ENCODE measurements around the gene COMMD2. TPM values are rescaled to one million over a fixed set of nuclear protein-coding genes. Genes with fewer than 3 reads are reported as not detected.

COMMD2 gene
- total RNA-seq, 1 experiment from 2014 or later = 52.1 TPM

DNA sequence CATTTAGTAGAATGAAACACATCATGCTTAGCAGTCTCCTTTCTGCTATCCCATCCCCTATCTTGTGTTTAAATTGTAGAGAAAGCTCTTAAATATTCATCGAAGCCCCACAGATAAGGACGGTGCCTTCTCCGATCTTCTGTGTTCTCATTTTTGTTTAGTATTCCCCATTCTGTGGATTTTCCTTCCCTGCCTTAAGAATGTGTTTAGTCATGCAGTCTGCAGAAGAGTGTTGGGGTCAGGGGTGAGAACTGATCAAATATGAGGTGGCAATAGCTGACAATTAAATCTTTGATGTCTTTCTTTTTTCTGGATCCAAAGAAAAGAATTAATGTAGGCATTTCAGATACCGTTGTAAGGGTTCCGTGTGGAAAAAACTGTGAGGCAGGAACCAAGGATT is 49.4 kb upstream of the COMMD2 start (continued):
- TF ChIP-seq, protein P1, sequence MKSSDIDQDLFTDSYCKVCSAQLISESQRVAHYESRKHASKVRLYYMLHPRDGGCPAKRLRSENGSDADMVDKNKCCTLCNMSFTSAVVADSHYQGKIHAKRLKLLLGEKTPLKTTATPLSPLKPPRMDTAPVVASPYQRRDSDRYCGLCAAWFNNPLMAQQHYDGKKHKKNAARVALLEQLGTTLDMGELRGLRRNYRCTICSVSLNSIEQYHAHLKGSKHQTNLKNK (CRISPR knock-in tag; IDR thresholded peaks at IDR 0.05) = no peak
- TF ChIP-seq RORB (CRISPR knock-in tag; IDR thresholded peaks at IDR 0.05) = no peak

GRCh38 chr3:149801195-149801594 is 48.9 kb upstream of the COMMD2 start:
- TF ChIP-seq ZNF532 (CRISPR knock-in tag; IDR thresholded peaks at IDR 0.05; ENCODE audit: borderline replicate concordance) (no peak), ZNF138 (CRISPR knock-in tag; conservative IDR thresholded peaks at IDR 0.05) (no peak), ZNF416 (CRISPR knock-in tag; IDR thresholded peaks at IDR 0.05) (no peak), ESRRA (CRISPR knock-in tag; IDR thresholded peaks at IDR 0.05; ENCODE audit: borderline replicate concordance) (no peak), ATF1 (CRISPR knock-in tag; IDR thresholded peaks at IDR 0.05) (no peak), ETV6 (CRISPR knock-in tag; IDR thresholded peaks at IDR 0.05) (no peak), FOXP1 (CRISPR knock-in tag; IDR thresholded peaks at IDR 0.05; ENCODE audit: borderline replicate concordance) (no peak), EMX1 (CRISPR knock-in tag; IDR thresholded peaks at IDR 0.05) (no peak), SMAD4 (CRISPR knock-in tag; IDR thresholded peaks at IDR 0.05) (no peak), FOXJ3 (CRISPR knock-in tag; IDR thresholded peaks at IDR 0.05; ENCODE audit: borderline replicate concordance) (no peak), E2F4 (CRISPR knock-in tag; IDR thresholded peaks at IDR 0.05; ENCODE audit: borderline replicate concordance, low read depth) (no peak), ZNF263 (CRISPR knock-in tag; IDR thresholded peaks at IDR 0.05; ENCODE audit: low read depth) (no peak)
- TF ChIP-seq, protein P2, sequence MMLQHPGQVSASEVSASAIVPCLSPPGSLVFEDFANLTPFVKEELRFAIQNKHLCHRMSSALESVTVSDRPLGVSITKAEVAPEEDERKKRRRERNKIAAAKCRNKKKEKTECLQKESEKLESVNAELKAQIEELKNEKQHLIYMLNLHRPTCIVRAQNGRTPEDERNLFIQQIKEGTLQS (CRISPR knock-in tag; conservative IDR thresholded peaks at IDR 0.05) = no peak
- no peak for ATAC-seq
- no peak overlapping the region for H3K27ac Mint-ChIP-seq
- no peak overlapping the region for H3K4me3 Mint-ChIP-seq
- no peak for DNase-seq (ENCODE audit: low spot score)
- POLR2A ChIA-PET = no interaction called here
- no peaks in the 10 kb centered on the region for H3K36me3 Mint-ChIP-seq
- CTCF ChIA-PET = interaction anchor here (0.9 to 1.9 kb wide), 2 partner anchors 29 to 35 kb away, joined by 3 to 13 read pairs; no protein-coding TSS in a partner anchor
- H3K9me3 Mint-ChIP-seq = peaks cover 12% of the 10 kb centered on the region; the same call in 1 of the 2 replicates
- peaks cover 7% of the 10 kb centered on the region; the same call in 1 of the 2 replicates for H3K27me3 Mint-ChIP-seq (ENCODE audit: low read depth)
- H3K4me1 Mint-ChIP-seq = no peaks in the 10 kb centered on the region

- Mint-ChIP-seq H3K36me3 (no peaks in the 10 kb centered on the region), H3K27me3 (ENCODE audit: low read depth) (peaks cover 7% of the 10 kb centered on the region; the same call in 1 of the 2 replicates), H3K4me3 (no peak overlapping the region), H3K9me3 (peaks cover 12% of the 10 kb centered on the region; the same call in 1 of the 2 replicates), H3K4me1 (no peaks in the 10 kb centered on the region), H3K27ac (no peak overlapping the region)
- POLR2A ChIA-PET = no interaction called here
- CTCF ChIA-PET = interaction anchor here (0.9 to 1.9 kb wide), 2 partner anchors 29 to 35 kb away, joined by 3 to 13 read pairs; no protein-coding TSS in a partner anchor
- ATAC-seq = no peak
- DNase-seq (ENCODE audit: low spot score) = no peak
- TF ChIP-seq, protein P3, sequence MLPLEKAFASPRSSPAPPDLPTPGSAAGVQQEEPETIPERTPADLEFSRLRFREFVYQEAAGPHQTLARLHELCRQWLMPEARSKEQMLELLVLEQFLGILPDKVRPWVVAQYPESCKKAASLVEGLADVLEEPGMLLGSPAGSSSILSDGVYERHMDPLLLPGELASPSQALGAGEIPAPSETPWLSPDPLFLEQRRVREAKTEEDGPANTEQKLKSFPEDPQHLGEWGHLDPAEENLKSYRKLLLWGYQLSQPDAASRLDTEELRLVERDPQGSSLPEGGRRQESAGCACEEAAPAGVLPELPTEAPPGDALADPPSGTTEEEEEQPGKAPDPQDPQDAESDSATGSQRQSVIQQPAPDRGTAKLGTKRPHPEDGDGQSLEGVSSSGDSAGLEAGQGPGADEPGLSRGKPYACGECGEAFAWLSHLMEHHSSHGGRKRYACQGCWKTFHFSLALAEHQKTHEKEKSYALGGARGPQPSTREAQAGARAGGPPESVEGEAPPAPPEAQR (CRISPR knock-in tag; IDR thresholded peaks at IDR 0.05) = no peak
- TF ChIP-seq ATF1 (CRISPR knock-in tag; IDR thresholded peaks at IDR 0.05) (no peak), GABPB1 (CRISPR knock-in tag; IDR thresholded peaks at IDR 0.05) (no peak), ZNF671 (CRISPR knock-in tag; IDR thresholded peaks at IDR 0.05) (no peak), PRDM15 (CRISPR knock-in tag; IDR thresholded peaks at IDR 0.05) (no peak), CDX4 (CRISPR knock-in tag; IDR thresholded peaks at IDR 0.05; ENCODE audit: borderline replicate concordance) (no peak)
- TF ChIP-seq, protein P4, sequence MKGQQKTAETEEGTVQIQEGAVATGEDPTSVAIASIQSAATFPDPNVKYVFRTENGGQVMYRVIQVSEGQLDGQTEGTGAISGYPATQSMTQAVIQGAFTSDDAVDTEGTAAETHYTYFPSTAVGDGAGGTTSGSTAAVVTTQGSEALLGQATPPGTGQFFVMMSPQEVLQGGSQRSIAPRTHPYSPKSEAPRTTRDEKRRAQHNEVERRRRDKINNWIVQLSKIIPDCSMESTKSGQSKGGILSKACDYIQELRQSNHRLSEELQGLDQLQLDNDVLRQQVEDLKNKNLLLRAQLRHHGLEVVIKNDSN (CRISPR knock-in tag; IDR thresholded peaks at IDR 0.05) = no peak
Measured at GRCh38 chr3:149800693-149801092, 48.4 kb upstream of the COMMD2 start.
